Breast epithelium (tissue), 4 donors: Measurements from ENCODE around the gene STX12. TPM values are rescaled to one million over a fixed set of nuclear protein-coding genes. Genes with fewer than 3 reads are reported as not detected.
"Not testable (repeated sequence)": the region's sequence is repeated elsewhere in the genome, so short reads cannot be mapped to it uniquely, and the experiment has no call there.

Experiments
- DNase-seq, 2 donors: peaks; one replicate each; pipeline ENCODE4 v3.0.0-alpha.2; 2019; ENCODE audit warnings: low spot score in 2 of 2
- H3K27ac ChIP-seq, 2 donors: fragments of 200-600 bp; sonication (generic) in 1 of 2; one replicate each; pipeline ENCODE4 v1.5.1; 2016 to 2019; ENCODE audit warnings: mild to moderate bottlenecking in 1 of 2
- H3K27me3 ChIP-seq, 2 donors: fragments of 200-600 bp; sonication (generic) in 1 of 2; one replicate each; pipeline versions ENCODE4 v1.5.1 to v1.6.0; 2017 to 2019; ENCODE audit warnings: control low read depth in 1 of 2, mild to moderate bottlenecking in 1 of 2
- H3K36me3 ChIP-seq: fragments of 200-600 bp; one replicate; pipeline ENCODE4 v1.5.1; 2019
- H3K4me1 ChIP-seq, 2 donors: fragments of 200-600 bp; sonication (generic); one replicate each; pipeline ENCODE4 v1.5.1; 2016 to 2019; ENCODE audit warnings: control low read depth in 1 of 2
- H3K4me3 ChIP-seq, 3 donors: fragments of 200-600 bp; sonication (generic); 1 replicate in 2 of 3; 2 replicates in 1 of 3; pipeline ENCODE4 v1.5.1; 2016 to 2019; ENCODE audit warnings: mild to moderate bottlenecking in 3 of 3, moderate library complexity in 2 of 3
- H3K9me3 ChIP-seq, 2 donors: fragments of 200-600 bp; sonication (generic) in 1 of 2; one replicate each; pipeline ENCODE4 v1.5.1; 2016 to 2019; ENCODE audit warnings: control low read depth in 1 of 2
- POLR2A ChIP-seq: fragments of 450-650 bp; IDR thresholded peaks from one replicate; pipeline ENCODE4 v1.6.1; 2016; ENCODE audit warnings: antibody characterized with exemption, mild to moderate bottlenecking, moderate library complexity
- POLR2AphosphoS5 ChIP-seq, 3 donors: sonication (generic); formaldehyde crosslinking; IDR thresholded peaks; one replicate each; pipeline ENCODE4 v1.6.1; 2017; ENCODE audit warnings: antibody characterized with exemption in 3 of 3
- intact Hi-C: fragments of 100-400 bp; cut with DNase I; formaldehyde crosslinking; loops from one replicate; pipeline ENCODE4 v1.15.1; 2023; ENCODE audit warnings: low total_unique reads
- total RNA-seq, 3 donors: library from RNA; depleted of rRNA; stranded (reverse); fragments of >200 nt; gene quantifications; one replicate each; pipeline ENCODE4 v1.1.0, GENCODE V29; 2016
- TF ChIP-seq, protein P1 (sequence below), 3 donors: fragments of 450-650 bp; IDR thresholded peaks; one replicate each; pipeline ENCODE4 v1.5.1; 2016 to 2017; ENCODE audit warnings: antibody characterized with exemption in 3 of 3, mild to moderate bottlenecking in 3 of 3, moderate library complexity in 3 of 3

STX12 gene
- total RNA-seq, 3 donors from 2014 or later: 62.3 to 165 (median 80.8) TPM

DNA sequence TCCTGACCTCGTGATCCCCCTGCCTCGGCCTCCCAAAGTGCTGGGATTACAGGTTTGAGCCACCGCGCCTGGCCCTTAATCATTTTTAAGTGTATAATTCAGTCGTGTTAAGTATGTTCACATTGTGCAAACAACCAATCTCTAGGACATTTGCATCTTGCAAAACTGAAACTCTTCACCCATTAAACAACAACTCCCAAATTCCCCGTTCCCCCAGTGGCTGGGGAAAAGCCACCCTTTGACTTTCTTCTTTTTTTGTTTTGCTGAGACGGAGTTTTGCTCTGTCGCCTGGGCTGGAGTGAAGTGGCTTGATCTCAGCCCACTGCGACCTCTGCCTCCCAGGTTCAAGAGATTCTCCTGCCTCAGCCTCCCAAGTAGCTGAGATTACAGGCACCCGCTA lies 92.8 kb downstream of the STX12 start:
- TF ChIP-seq, protein P1, sequence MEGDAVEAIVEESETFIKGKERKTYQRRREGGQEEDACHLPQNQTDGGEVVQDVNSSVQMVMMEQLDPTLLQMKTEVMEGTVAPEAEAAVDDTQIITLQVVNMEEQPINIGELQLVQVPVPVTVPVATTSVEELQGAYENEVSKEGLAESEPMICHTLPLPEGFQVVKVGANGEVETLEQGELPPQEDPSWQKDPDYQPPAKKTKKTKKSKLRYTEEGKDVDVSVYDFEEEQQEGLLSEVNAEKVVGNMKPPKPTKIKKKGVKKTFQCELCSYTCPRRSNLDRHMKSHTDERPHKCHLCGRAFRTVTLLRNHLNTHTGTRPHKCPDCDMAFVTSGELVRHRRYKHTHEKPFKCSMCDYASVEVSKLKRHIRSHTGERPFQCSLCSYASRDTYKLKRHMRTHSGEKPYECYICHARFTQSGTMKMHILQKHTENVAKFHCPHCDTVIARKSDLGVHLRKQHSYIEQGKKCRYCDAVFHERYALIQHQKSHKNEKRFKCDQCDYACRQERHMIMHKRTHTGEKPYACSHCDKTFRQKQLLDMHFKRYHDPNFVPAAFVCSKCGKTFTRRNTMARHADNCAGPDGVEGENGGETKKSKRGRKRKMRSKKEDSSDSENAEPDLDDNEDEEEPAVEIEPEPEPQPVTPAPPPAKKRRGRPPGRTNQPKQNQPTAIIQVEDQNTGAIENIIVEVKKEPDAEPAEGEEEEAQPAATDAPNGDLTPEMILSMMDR (IDR thresholded peaks at IDR 0.05): no peak
- no peak for TF ChIP-seq POLR2A
- no peak for TF ChIP-seq POLR2AphosphoS5 (IDR thresholded peaks at IDR 0.05)
- Histone ChIP-seq H3K4me3 (no peak overlapping the region), H3K27me3 (no peaks in the 10 kb centered on the region), H3K4me1 (no peaks in the 10 kb centered on the region), H3K27ac (no peak overlapping the region), H3K36me3 (no peaks in the 10 kb centered on the region), H3K9me3 (no peaks in the 10 kb centered on the region)
- DNase-seq: no peak
- intact Hi-C loops: no loop called here

DNA sequence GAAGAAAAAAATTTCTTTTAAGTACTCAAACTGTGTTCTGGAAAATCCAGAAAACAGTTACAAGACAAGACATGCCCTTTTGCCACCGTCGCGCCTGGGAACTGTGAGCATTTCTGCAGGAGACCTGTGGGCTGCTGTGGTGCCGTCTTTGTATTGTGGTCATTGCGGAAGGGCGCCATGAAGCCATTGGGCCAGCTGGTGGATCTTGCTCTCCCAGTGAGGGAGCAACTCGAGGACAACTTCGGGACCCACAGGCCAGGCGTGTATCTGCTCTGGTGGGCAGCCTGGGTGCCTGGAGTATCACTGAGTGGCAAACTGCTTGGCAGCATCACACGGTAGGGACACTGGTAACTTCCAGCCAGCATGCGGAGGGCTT lies 95.5 kb downstream of the STX12 start:
- Histone ChIP-seq H3K27me3 (no peaks in the 10 kb centered on the region), H3K9me3 (no peaks in the 10 kb centered on the region), H3K27ac (peak overlapping the region in 1 of 2 donors; percentile 10), H3K4me1 (no peaks in the 10 kb centered on the region), H3K36me3 (no peaks in the 10 kb centered on the region), H3K4me3 (no peak overlapping the region)
- no peak for DNase-seq
- intact Hi-C loops: no loop called here
- TF ChIP-seq, protein P1 (IDR thresholded peaks at IDR 0.05): no peak
- TF ChIP-seq POLR2AphosphoS5 (IDR thresholded peaks at IDR 0.05) (no peak), POLR2A (no peak)

DNA sequence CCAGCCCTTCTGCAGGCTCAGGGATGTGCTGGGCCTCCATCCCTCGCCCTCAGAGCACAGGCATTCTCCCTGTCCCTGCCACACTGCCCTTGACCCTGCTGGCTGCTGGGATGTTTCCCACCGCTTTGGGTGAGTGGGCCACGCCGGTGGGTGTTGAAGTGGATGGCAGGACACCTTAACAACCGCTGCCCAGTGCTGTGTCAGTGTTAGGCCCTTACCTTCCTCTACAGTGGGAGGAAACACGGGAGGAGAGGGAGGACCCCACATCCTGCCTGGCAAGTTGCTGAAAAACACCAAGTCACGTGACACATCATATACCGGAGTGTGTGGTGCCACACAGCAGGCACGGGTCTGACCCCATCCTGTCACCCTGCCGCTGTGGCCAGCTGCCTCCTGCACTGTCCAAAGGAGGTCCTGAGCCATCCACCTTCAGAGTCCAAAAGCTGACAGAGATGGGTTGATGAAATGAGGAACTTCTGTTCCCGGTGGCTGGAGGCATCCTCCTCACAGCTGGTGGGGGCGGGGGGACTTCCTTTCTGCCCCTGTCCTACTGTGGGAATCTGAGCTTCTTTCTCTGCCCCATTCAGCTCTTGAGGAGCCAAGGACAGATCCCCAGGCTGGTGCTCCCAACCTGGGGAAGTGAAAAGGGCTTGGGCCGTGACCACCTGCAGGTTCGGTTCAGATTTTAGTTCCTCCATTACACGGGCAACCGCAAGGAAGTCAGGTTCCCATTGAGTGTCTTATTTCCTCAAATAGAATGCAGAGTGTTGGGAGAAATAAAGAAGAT lies 96.1 kb downstream of the STX12 start:
- H3K4me1 ChIP-seq: no peaks in the 10 kb centered on the region
- H3K9me3 ChIP-seq: no peaks in the 10 kb centered on the region
- DNase-seq: peak in 1 of 2 donors; percentile 12
- intact Hi-C loops: no loop called here
- no peak overlapping the region for H3K4me3 ChIP-seq
- no peak for TF ChIP-seq POLR2A
- TF ChIP-seq, protein P1 (IDR thresholded peaks at IDR 0.05): no peak
- TF ChIP-seq POLR2AphosphoS5 (IDR thresholded peaks at IDR 0.05): no peak
- H3K27ac ChIP-seq: peak overlapping the region in 1 of 2 donors; percentile 10
- no peaks in the 10 kb centered on the region for H3K27me3 ChIP-seq
- no peaks in the 10 kb centered on the region for H3K36me3 ChIP-seq

- intact Hi-C loops: no loop called here
- Histone ChIP-seq H3K4me1 (no peaks in the 10 kb centered on the region), H3K4me3 (no peak overlapping the region), H3K9me3 (no peaks in the 10 kb centered on the region), H3K27me3 (no peaks in the 10 kb centered on the region), H3K36me3 (no peaks in the 10 kb centered on the region), H3K27ac (no peak overlapping the region)
- no peak for TF ChIP-seq POLR2A
- TF ChIP-seq, protein P1 (IDR thresholded peaks at IDR 0.05): no peak
- TF ChIP-seq POLR2AphosphoS5 (IDR thresholded peaks at IDR 0.05): no peak
- no peak for DNase-seq
Observed at GRCh38 chr1:27869719-27870085, 96.7 kb downstream of the STX12 start.

- H3K4me3 ChIP-seq, H3K27me3 ChIP-seq, H3K9me3 ChIP-seq, intact Hi-C loops, H3K27ac ChIP-seq, H3K36me3 ChIP-seq, H3K4me1 ChIP-seq, DNase-seq: not testable (repeated sequence)
Observed at GRCh38 chr1:27871076-27871475, 98.1 kb downstream of the STX12 start.
